ENCODE results near the gene GBP1.
"Not testable (repeated sequence)": the region's sequence is repeated elsewhere in the genome, so short reads cannot be mapped to it uniquely, and the experiment has no call there.

GBP1 gene

GRCh38 chr1:89065079-89065868, at the start of gene GBP1:
Gene GBP1, minus strand, starts transcription at chr1:89065208. Its CDS starts 1,974 bp downstream, at chr1:89063234.
- DNase-seq: no peak

GRCh38 chr1:89114662-89115061, 49.7 kb upstream of the GBP1 start:
- no peak for DNase-seq

GRCh38 chr1:89112871-89113613, 48.0 kb upstream of the GBP1 start:
- no peak for DNase-seq

GRCh38 chr1:89104687-89105086, 39.7 kb upstream of the GBP1 start:
- DNase-seq: no peak

- no peak for DNase-seq
Observed at GRCh38 chr1:89104147-89104546, 39.1 kb upstream of the GBP1 start.

GRCh38 chr1:89102021-89102420, 37.0 kb upstream of the GBP1 start:
- no peak for DNase-seq

- no peak for DNase-seq
Observed at GRCh38 chr1:89100412-89100811, 35.4 kb upstream of the GBP1 start.

GRCh38 chr1:89098857-89099256, 33.8 kb upstream of the GBP1 start:
- no peak for DNase-seq

GRCh38 chr1:89095737-89096136, 30.7 kb upstream of the GBP1 start:
- no peak for DNase-seq

GRCh38 chr1:89089962-89090361, 25.0 kb upstream of the GBP1 start:
- no peak for DNase-seq

- DNase-seq: no peak
Observed at GRCh38 chr1:89088572-89088971, 23.6 kb upstream of the GBP1 start.

GRCh38 chr1:89087241-89087640, 22.2 kb upstream of the GBP1 start:
- no peak for DNase-seq

GRCh38 chr1:89085781-89086180, 20.8 kb upstream of the GBP1 start:
- peak in 1 of 2 experiments; percentile 8 for DNase-seq

GRCh38 chr1:89081005-89081404, 16.0 kb upstream of the GBP1 start:
- no peak for DNase-seq

- not testable (repeated sequence) for DNase-seq
Observed at GRCh38 chr1:89080068-89080467, 15.1 kb upstream of the GBP1 start.

GRCh38 chr1:89072466-89073065, 7.6 kb upstream of the GBP1 start:
- DNase-seq: not testable (repeated sequence)

- no peak for DNase-seq
Observed at GRCh38 chr1:89070509-89070908, 5.5 kb upstream of the GBP1 start.

GRCh38 chr1:89069951-89070350, 4.9 kb upstream of the GBP1 start:
- DNase-seq: no peak

GRCh38 chr1:89068291-89068690, 3.3 kb upstream of the GBP1 start:
- no peak for DNase-seq

GRCh38 chr1:89064632-89065031, 376 bp downstream of the GBP1 start:
- no peak for DNase-seq

- DNase-seq: no peak
Observed at GRCh38 chr1:89063094-89063493, 1.9 kb downstream of the GBP1 start.

- no peak for DNase-seq
Observed at GRCh38 chr1:89060091-89060490, 4.9 kb downstream of the GBP1 start.

- no peak for DNase-seq
Observed at GRCh38 chr1:89051955-89052312, 13.1 kb downstream of the GBP1 start.
